SK-N-MC (cell line): ENCODE measurements around the gene METTL16.

Experiments
- DNase-seq: peaks from one replicate; pipeline ENCODE4 v3.0.0-alpha.2; 2011; ENCODE audit warnings: low read depth, low spot score
- H3K27ac ChIP-seq: fragments of 200-600 bp; sonication (generic); 2 replicates; pipeline ENCODE4 v1.5.1; 2016; ENCODE audit warnings: mixed run types
- H3K36me3 ChIP-seq: fragments of 200-600 bp; sonication (generic); 2 replicates; pipeline ENCODE4 v1.6.1; 2017; ENCODE audit warnings: antibody characterized with exemption, low read length, mixed read lengths; ENCODE audit not compliant: insufficient read depth
- H3K4me3 ChIP-seq: fragments of 200-600 bp; sonication (generic); 2 replicates; pipeline ENCODE4 v1.5.1; 2016
- H3K9ac ChIP-seq: fragments of 200-600 bp; sonication (generic); 2 replicates; pipeline ENCODE4 v1.8.0; 2017; ENCODE audit warnings: mixed run types, mixed read lengths; ENCODE audit not compliant: insufficient read length
- H3K9me3 ChIP-seq: fragments of 200-600 bp; sonication (generic); 2 replicates; pipeline ENCODE4 v1.6.1; 2017; ENCODE audit warnings: low read depth, mild to moderate bottlenecking, antibody characterized with exemption, low read length, moderate library complexity, mixed read lengths
- EZH2 ChIP-seq: fragments of 200-600 bp; sonication (generic); IDR thresholded peaks from one replicate; pipeline ENCODE4 v1.6.1; 2017; ENCODE audit warnings: antibody characterized with exemption
- FOXP2 ChIP-seq: optimal IDR thresholded peaks from 2 replicates; pipeline ENCODE3; 2011; ENCODE audit warnings: mild to moderate bottlenecking, moderate library complexity; ENCODE audit not compliant: insufficient read depth; ENCODE audit errors: extremely low read length, control extremely low read depth
- POLR2AphosphoS5 ChIP-seq: IDR thresholded peaks from 2 replicates; pipeline ENCODE4 v1.6.1; 2012; ENCODE audit warnings: mild to moderate bottlenecking, low read depth, low read length, borderline replicate concordance

The METTL16 gene

GRCh38 chr17:2405247-2405926 lies 106.3 kb downstream of the METTL16 start:
- H3K9ac ChIP-seq: no peak overlapping the region
- H3K4me3 ChIP-seq: peak overlapping the region; percentile 50
- TF ChIP-seq POLR2AphosphoS5 (no peak), FOXP2 (no peak), EZH2 (no peak)
- H3K27ac ChIP-seq: peak overlapping the region; percentile 80
- DNase-seq: no peak
- H3K9me3 ChIP-seq: no peaks in the 10 kb centered on the region
- no peaks in the 10 kb centered on the region for H3K36me3 ChIP-seq

GRCh38 chr17:2403044-2403443 lies 108.6 kb downstream of the METTL16 start:
- Histone ChIP-seq H3K36me3 (no peaks in the 10 kb centered on the region), H3K9me3 (no peaks in the 10 kb centered on the region), H3K4me3 (no peak overlapping the region), H3K27ac (no peak overlapping the region), H3K9ac (no peak overlapping the region)
- TF ChIP-seq EZH2 (no peak), POLR2AphosphoS5 (no peak), FOXP2 (no peak)
- no peak for DNase-seq

- no peak for DNase-seq
- Histone ChIP-seq H3K36me3 (no peaks in the 10 kb centered on the region), H3K9ac (peak overlapping the region; percentile 41), H3K9me3 (no peaks in the 10 kb centered on the region), H3K4me3 (peak overlapping the region; percentile 94), H3K27ac (no peak overlapping the region)
- TF ChIP-seq FOXP2 (no peak), EZH2 (no peak), POLR2AphosphoS5 (no peak)
These were observed 109.1 kb downstream of the METTL16 start for GRCh38 chr17:2402544-2402943.

- DNase-seq: peak; percentile 76
- TF ChIP-seq POLR2AphosphoS5 (no peak), EZH2 (no peak), FOXP2 (no peak)
- Histone ChIP-seq H3K9ac (peak overlapping the region; percentile 89), H3K4me3 (peak overlapping the region; percentile 94), H3K9me3 (no peaks in the 10 kb centered on the region), H3K27ac (peak overlapping the region; percentile 99), H3K36me3 (no peaks in the 10 kb centered on the region)
These were observed 110.1 kb downstream of the METTL16 start for GRCh38 chr17:2401426-2402221.

- no peaks in the 10 kb centered on the region for H3K9me3 ChIP-seq
- peak within 1 kb of the TSS; percentile 94 for H3K4me3 ChIP-seq
- H3K9ac ChIP-seq: peak within 1 kb of the TSS; percentile 89
- H3K36me3 ChIP-seq: no peaks in the 10 kb centered on the region
- peak within 1 kb of the TSS; percentile 99 for H3K27ac ChIP-seq
- DNase-seq: no peak
- TF ChIP-seq POLR2AphosphoS5: peak; percentile 48; the same call in 1 of the 2 replicates
- TF ChIP-seq EZH2: no peak
- TF ChIP-seq FOXP2: peak; percentile 68
These were observed 110.7 kb downstream of the METTL16 start, which contains the start of gene MNT for GRCh38 chr17:2400877-2401425. TSS of gene MNT (minus strand) at chr17:2401060. CDS start at chr17:2400712, 348 bp downstream.

- peak overlapping the region; percentile 89 for H3K27ac ChIP-seq
- peak overlapping the region; percentile 87 for H3K9ac ChIP-seq
- DNase-seq: no peak
- no peaks in the 10 kb centered on the region for H3K36me3 ChIP-seq
- no peak for TF ChIP-seq FOXP2
- H3K4me3 ChIP-seq: peak overlapping the region; percentile 94
- no peaks in the 10 kb centered on the region for H3K9me3 ChIP-seq
These were observed 111.2 kb downstream of the METTL16 start for GRCh38 chr17:2400474-2400866.

- no peak for TF ChIP-seq EZH2
- TF ChIP-seq FOXP2: peak; percentile 56
- TF ChIP-seq POLR2AphosphoS5: 0 out of 2 replicates have a peak, but pooled peaks have one; percentile 35
- peak overlapping the region; percentile 87 for H3K9ac ChIP-seq
- H3K36me3 ChIP-seq: no peaks in the 10 kb centered on the region
- H3K27ac ChIP-seq: peak overlapping the region; percentile 89
- DNase-seq: no peak
- no peaks in the 10 kb centered on the region for H3K9me3 ChIP-seq
- peak overlapping the region; percentile 94 for H3K4me3 ChIP-seq
These were observed 111.9 kb downstream of the METTL16 start for GRCh38 chr17:2399572-2400473.
